ENCODE results near the gene FAM234A. TPM values are rescaled to one million over a fixed set of nuclear protein-coding genes. Genes with fewer than 3 reads are reported as not detected.

The FAM234A gene
- total and polyA plus RNA-seq, 2 donors (not counting 1 experiment from before 2014, with no cell fraction given), result 64.8 to 68.5 TPM

GRCh38 chr16:285146-286055 is 50.8 kb downstream of the FAM234A start:
- Histone ChIP-seq H3K4me1 (ENCODE audit: control insufficient read depth, extremely low read depth, insufficient read depth, low read length) (no peaks in the 10 kb centered on the region), H3K9ac (ENCODE audit: insufficient read depth, low read length) (no peak overlapping the region), H3K79me2 (ENCODE audit: control insufficient read depth, insufficient read depth, low read length) (no peaks in the 10 kb centered on the region), H3K36me3 (ENCODE audit: control insufficient read depth, insufficient read depth, low read length) (peaks cover 7% of the 10 kb centered on the region), H3K9me3 (ENCODE audit: control insufficient read depth, insufficient read depth, low read depth, low read length) (no peaks in the 10 kb centered on the region), H3K4me3 (replicated peaks in 1 of 4; ENCODE audit: control extremely low read depth in 1 of 4, insufficient read depth in 1 of 4, low read depth in 3 of 4, low read length in 4 of 4) (no peak overlapping the region), H3K27ac (ENCODE audit: insufficient read depth, low read length) (no peak overlapping the region), H2AFZ (ENCODE audit: low read length) (no peak overlapping the region), H3K27me3 (ENCODE audit: control insufficient read depth, insufficient read depth, low read length) (peaks cover 10% of the 10 kb centered on the region), H3K4me2 (ENCODE audit: extremely low read depth, insufficient read depth, low read length) (no peak overlapping the region), H4K20me1 (ENCODE audit: control insufficient read depth, extremely low read depth, insufficient read depth, low read length) (no peaks in the 10 kb centered on the region)
- TF ChIP-seq EZH2 (IDR thresholded peaks at IDR 0.05; ENCODE audit: low read length, missing control alignments), result no peak
- TF ChIP-seq, protein P1, sequence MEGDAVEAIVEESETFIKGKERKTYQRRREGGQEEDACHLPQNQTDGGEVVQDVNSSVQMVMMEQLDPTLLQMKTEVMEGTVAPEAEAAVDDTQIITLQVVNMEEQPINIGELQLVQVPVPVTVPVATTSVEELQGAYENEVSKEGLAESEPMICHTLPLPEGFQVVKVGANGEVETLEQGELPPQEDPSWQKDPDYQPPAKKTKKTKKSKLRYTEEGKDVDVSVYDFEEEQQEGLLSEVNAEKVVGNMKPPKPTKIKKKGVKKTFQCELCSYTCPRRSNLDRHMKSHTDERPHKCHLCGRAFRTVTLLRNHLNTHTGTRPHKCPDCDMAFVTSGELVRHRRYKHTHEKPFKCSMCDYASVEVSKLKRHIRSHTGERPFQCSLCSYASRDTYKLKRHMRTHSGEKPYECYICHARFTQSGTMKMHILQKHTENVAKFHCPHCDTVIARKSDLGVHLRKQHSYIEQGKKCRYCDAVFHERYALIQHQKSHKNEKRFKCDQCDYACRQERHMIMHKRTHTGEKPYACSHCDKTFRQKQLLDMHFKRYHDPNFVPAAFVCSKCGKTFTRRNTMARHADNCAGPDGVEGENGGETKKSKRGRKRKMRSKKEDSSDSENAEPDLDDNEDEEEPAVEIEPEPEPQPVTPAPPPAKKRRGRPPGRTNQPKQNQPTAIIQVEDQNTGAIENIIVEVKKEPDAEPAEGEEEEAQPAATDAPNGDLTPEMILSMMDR (conservative IDR thresholded peaks at IDR 0.05 in 1 of 2, IDR thresholded peaks at IDR 0.05 in 1 of 2; ENCODE audit: low read depth in 1 of 2, low read length in 2 of 2), result no peak
- DNase-seq (ENCODE audit: low read depth in 2 of 2), result no peak

DNA sequence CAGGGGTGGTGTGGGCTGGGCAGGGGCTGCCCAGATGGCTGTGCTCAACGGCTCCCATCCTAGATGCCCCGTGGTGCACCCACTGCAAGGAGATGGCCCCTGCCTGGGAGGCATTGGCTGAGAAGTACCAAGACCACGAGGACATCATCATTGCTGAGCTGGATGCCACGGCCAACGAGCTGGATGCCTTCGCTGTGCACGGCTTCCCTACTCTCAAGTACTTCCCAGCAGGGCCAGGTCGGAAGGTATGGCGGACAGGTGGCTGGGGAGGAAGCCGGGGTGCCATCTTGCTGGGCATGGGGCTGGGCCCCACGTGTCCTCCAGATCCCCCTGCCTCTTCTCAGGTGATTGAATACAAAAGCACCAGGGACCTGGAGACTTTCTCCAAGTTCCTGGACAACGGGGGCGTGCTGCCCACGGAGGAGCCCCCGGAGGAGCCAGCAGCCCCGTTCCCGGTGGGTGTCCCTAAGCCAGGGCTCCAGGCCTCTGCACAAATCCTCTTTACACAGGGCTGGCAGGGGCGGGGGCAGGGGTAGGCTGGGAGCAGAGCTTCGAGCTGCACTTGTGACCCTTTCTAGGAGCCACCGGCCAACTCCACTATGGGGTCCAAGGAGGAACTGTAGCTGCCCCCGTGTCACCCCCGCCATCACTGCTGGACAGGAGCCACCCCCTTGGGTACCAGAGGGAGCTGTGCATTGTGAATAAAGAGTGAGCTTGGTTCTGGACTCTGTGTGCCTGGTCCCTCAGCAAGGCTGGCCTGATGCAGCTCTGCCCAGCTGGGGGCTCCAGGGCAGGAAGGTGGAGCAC is 52.1 kb downstream of the FAM234A start:
- H3K4me3 ChIP-seq (replicated peaks in 1 of 4; ENCODE audit: control extremely low read depth in 1 of 4, insufficient read depth in 1 of 4, low read depth in 3 of 4, low read length in 4 of 4), result no peak overlapping the region
- H3K36me3 ChIP-seq (ENCODE audit: control insufficient read depth, insufficient read depth, low read length), result peaks cover 12% of the 10 kb centered on the region
- H3K27ac ChIP-seq (ENCODE audit: insufficient read depth, low read length), result no peak overlapping the region
- H3K27me3 ChIP-seq (ENCODE audit: control insufficient read depth, insufficient read depth, low read length), result peaks cover under 1% of the 10 kb centered on the region
- DNase-seq (ENCODE audit: low read depth in 2 of 2), result no peak
- H2AFZ ChIP-seq (ENCODE audit: low read length), result no peak overlapping the region
- H3K9ac ChIP-seq (ENCODE audit: insufficient read depth, low read length), result no peak overlapping the region
- H3K9me3 ChIP-seq (ENCODE audit: control insufficient read depth, insufficient read depth, low read depth, low read length), result no peaks in the 10 kb centered on the region
- TF ChIP-seq EZH2 (IDR thresholded peaks at IDR 0.05; ENCODE audit: low read length, missing control alignments), result no peak
- TF ChIP-seq, protein P1 (conservative IDR thresholded peaks at IDR 0.05 in 1 of 2, IDR thresholded peaks at IDR 0.05 in 1 of 2; ENCODE audit: low read depth in 1 of 2, low read length in 2 of 2), result no peak
- H3K4me2 ChIP-seq (ENCODE audit: extremely low read depth, insufficient read depth, low read length), result no peak overlapping the region
- no peaks in the 10 kb centered on the region for H4K20me1 ChIP-seq (ENCODE audit: control insufficient read depth, extremely low read depth, insufficient read depth, low read length)
- no peaks in the 10 kb centered on the region for H3K79me2 ChIP-seq (ENCODE audit: control insufficient read depth, insufficient read depth, low read length)
- H3K4me1 ChIP-seq (ENCODE audit: control insufficient read depth, extremely low read depth, insufficient read depth, low read length), result no peaks in the 10 kb centered on the region

GRCh38 chr16:287298-287811 is 52.7 kb downstream of the FAM234A start:
- Histone ChIP-seq H3K4me2 (ENCODE audit: extremely low read depth, insufficient read depth, low read length) (no peak overlapping the region), H3K27ac (ENCODE audit: insufficient read depth, low read length) (no peak overlapping the region), H3K9ac (ENCODE audit: insufficient read depth, low read length) (no peak overlapping the region), H3K9me3 (ENCODE audit: control insufficient read depth, insufficient read depth, low read depth, low read length) (no peaks in the 10 kb centered on the region), H4K20me1 (ENCODE audit: control insufficient read depth, extremely low read depth, insufficient read depth, low read length) (no peaks in the 10 kb centered on the region), H3K27me3 (ENCODE audit: control insufficient read depth, insufficient read depth, low read length) (no peaks in the 10 kb centered on the region), H3K4me1 (ENCODE audit: control insufficient read depth, extremely low read depth, insufficient read depth, low read length) (no peaks in the 10 kb centered on the region), H3K36me3 (ENCODE audit: control insufficient read depth, insufficient read depth, low read length) (peaks cover 14% of the 10 kb centered on the region), H3K4me3 (replicated peaks in 1 of 4; ENCODE audit: control extremely low read depth in 1 of 4, insufficient read depth in 1 of 4, low read depth in 3 of 4, low read length in 4 of 4) (no peak overlapping the region), H2AFZ (ENCODE audit: low read length) (no peak overlapping the region), H3K79me2 (ENCODE audit: control insufficient read depth, insufficient read depth, low read length) (no peaks in the 10 kb centered on the region)
- TF ChIP-seq, protein P1 (conservative IDR thresholded peaks at IDR 0.05 in 1 of 2, IDR thresholded peaks at IDR 0.05 in 1 of 2; ENCODE audit: low read depth in 1 of 2, low read length in 2 of 2), result no peak
- TF ChIP-seq EZH2 (IDR thresholded peaks at IDR 0.05; ENCODE audit: low read length, missing control alignments), result no peak
- no peak for DNase-seq (ENCODE audit: low read depth in 2 of 2)
